Small intestine (tissue), 7 donors: ENCODE results near the gene KAT8. TPM values are rescaled to one million over a fixed set of nuclear protein-coding genes. Genes with fewer than 3 reads are reported as not detected.

Source experiments
- DNase-seq, 2 donors: peaks; one replicate each; pipeline versions ENCODE4 v3.0.0 to v3.0.0-alpha.2; 2013
- FAIRE-seq: peaks from 2 replicates; lab custom pipeline; 2012; peaks lifted over from hg19 to GRCh38; lab: Jason Lieb, UNC
- H3K27ac ChIP-seq, 3 donors: one replicate each; pipeline ENCODE4 v1.5.1; 2013; ENCODE audit warnings: low read length in 2 of 3, mild to moderate bottlenecking in 2 of 3, control low read depth in 1 of 3, inconsistent platforms in 1 of 3, low read depth in 1 of 3, moderate library complexity in 1 of 3
- H3K27me3 ChIP-seq, 3 donors: one replicate each; pipeline ENCODE4 v1.6.1; 2013; ENCODE audit warnings: low read length in 3 of 3, inconsistent platforms in 1 of 3; ENCODE audit not compliant: control insufficient read depth in 3 of 3, insufficient read depth in 3 of 3
- H3K36me3 ChIP-seq, 3 donors: one replicate each; pipeline ENCODE4 v1.6.1; 2013; ENCODE audit warnings: low read length in 3 of 3, inconsistent platforms in 1 of 3, low read depth in 1 of 3, mild to moderate bottlenecking in 1 of 3, moderate library complexity in 1 of 3; ENCODE audit not compliant: control insufficient read depth in 3 of 3, insufficient read depth in 2 of 3
- H3K4me1 ChIP-seq, 3 donors: one replicate each; pipeline ENCODE4 v1.6.1; 2013; ENCODE audit warnings: low read length in 2 of 3, inconsistent platforms in 1 of 3, low read depth in 1 of 3, mild to moderate bottlenecking in 1 of 3, moderate library complexity in 1 of 3; ENCODE audit not compliant: control insufficient read depth in 3 of 3, insufficient read depth in 2 of 3
- H3K4me3 ChIP-seq, 3 donors: one replicate each; pipeline ENCODE4 v1.5.1; 2013; ENCODE audit warnings: low read length in 3 of 3, control low read depth in 1 of 3, inconsistent platforms in 1 of 3, low read depth in 1 of 3, mild to moderate bottlenecking in 1 of 3, moderate library complexity in 1 of 3
- H3K9me3 ChIP-seq, 2 donors: one replicate each; pipeline ENCODE4 v1.6.1; 2013; ENCODE audit warnings: low read depth in 1 of 2, low read length in 1 of 2; ENCODE audit not compliant: control insufficient read depth in 2 of 2, insufficient read depth in 1 of 2
- WGBS, 3 donors: extraction: QIAGEN DNeasy Blood & Tissue Kit; methylation state at CpG; one replicate each; pipeline ENCODE4 v1.1.7; 2013; 5-methylcytosine and 5-hydroxymethylcytosine counted together
- polyA plus RNA-seq, 4 donors: library from polyadenylated mRNA; stranded (reverse) in 3 of 4; unstranded in 1 of 4; fragments of 200-250 nt in 3 of 4; fragments of 120-200 nt in 1 of 4; gene quantifications; one replicate each; pipeline versions ENCODE4 v1.2.1 to v1.2.3, GENCODE V29; 2013
- donor health status: healthy with polysubstance abuse.
- donor health status: control.
- donor health status: control.
- donor health status: Bipolar disorder and iron deficiency.
- donor health status: healthy.

Gene KAT8
- polyA plus RNA-seq, 4 donors = 43.7 to 57.1 (median 44.0) TPM

DNA sequence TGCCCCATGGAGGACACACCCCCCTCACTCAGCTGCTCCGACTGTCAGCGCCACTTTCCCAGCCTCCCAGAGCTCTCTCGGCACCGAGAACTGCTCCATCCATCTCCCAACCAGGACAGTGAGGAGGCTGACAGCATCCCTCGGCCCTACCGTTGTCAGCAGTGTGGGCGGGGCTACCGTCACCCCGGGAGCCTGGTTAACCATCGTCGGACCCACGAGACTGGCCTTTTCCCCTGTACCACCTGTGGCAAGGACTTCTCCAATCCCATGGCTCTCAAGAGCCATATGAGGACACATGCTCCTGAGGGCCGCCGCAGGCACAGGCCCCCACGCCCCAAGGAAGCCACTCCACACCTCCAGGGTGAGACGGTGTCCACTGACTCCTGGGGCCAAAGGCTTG lies 41.1 kb upstream of the KAT8 start:
- 77 to 82% (median 82%) methylated on average over 16 of the region's 16 CpGs for WGBS, 3 donors
- Histone ChIP-seq H3K4me3 (no peak overlapping the region), H3K9me3 (no peaks in the 10 kb centered on the region), H3K4me1 (peaks cover 0 to 7% (median 6%) of the 10 kb centered on the region in 3 donors), H3K36me3 (peaks cover 11 to 54% (median 16%) of the 10 kb centered on the region in 3 donors), H3K27me3 (no peaks in the 10 kb centered on the region), H3K27ac (no peak overlapping the region)
- DNase-seq (no peak), FAIRE-seq (no peak)

DNA sequence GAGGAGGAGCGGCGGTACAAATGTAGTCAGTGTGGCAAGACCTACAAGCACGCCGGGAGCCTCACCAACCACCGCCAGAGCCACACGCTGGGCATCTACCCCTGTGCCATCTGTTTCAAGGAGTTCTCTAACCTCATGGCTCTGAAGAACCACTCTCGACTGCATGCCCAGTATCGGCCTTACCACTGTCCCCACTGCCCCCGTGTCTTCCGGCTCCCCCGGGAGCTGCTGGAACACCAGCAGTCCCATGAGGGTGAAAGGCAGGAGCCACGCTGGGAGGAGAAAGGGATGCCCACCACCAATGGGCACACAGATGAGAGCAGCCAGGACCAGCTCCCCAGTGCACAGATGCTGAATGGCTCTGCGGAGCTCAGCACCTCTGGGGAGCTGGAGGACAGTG lies 40.4 kb upstream of the KAT8 start:
- 97 to 98% (median 97%) methylated on average over 12 to 13 of the region's 13 CpGs for WGBS, 3 donors
- H3K4me1 ChIP-seq = peaks cover 0 to 6% (median 5%) of the 10 kb centered on the region in 3 donors
- peaks cover 14 to 61% (median 16%) of the 10 kb centered on the region in 3 donors for H3K36me3 ChIP-seq
- no peaks in the 10 kb centered on the region for H3K27me3 ChIP-seq
- DNase-seq = no peak
- no peaks in the 10 kb centered on the region for H3K9me3 ChIP-seq
- FAIRE-seq = no peak
- no peak overlapping the region for H3K27ac ChIP-seq
- no peak overlapping the region for H3K4me3 ChIP-seq

DNA sequence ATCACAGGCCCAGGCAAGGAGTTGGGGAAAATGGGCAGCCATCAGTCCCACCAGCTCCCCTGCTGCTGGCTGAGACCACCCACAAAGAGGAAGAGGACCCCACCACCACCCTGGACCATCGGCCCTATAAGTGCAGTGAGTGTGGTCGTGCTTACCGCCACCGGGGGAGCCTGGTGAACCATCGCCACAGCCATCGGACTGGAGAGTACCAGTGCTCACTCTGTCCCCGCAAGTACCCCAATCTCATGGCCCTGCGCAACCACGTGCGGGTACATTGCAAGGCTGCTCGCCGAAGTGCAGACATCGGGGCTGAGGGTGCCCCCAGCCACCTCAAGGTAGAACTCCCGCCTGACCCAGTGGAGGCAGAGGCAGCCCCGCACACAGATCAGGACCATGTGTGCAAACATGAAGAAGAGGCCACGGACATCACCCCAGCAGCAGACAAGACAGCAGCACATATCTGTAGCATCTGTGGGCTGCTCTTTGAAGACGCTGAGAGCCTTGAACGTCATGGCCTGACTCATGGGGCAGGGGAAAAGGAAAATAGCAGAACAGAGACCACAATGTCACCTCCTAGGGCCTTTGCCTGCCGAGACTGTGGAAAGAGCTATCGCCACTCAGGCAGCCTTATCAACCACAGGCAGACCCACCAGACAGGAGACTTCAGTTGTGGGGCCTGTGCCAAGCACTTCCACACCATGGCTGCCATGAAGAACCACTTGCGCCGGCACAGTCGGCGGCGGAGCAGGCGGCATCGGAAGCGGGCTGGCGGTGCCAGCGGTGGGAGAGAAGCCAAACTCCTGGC lies 39.7 kb upstream of the KAT8 start:
- peaks cover 16 to 68% (median 16%) of the 10 kb centered on the region in 3 donors for H3K36me3 ChIP-seq
- no peak overlapping the region for H3K27ac ChIP-seq
- peaks cover 0 to 2% (median 0%) of the 10 kb centered on the region in 3 donors for H3K4me1 ChIP-seq
- no peak overlapping the region for H3K4me3 ChIP-seq
- FAIRE-seq = no peak
- no peaks in the 10 kb centered on the region for H3K9me3 ChIP-seq
- H3K27me3 ChIP-seq = no peaks in the 10 kb centered on the region
- WGBS, 3 donors = 93 to 96% (median 96%) methylated on average over 30 of the region's 30 CpGs
- DNase-seq = no peak

DNA sequence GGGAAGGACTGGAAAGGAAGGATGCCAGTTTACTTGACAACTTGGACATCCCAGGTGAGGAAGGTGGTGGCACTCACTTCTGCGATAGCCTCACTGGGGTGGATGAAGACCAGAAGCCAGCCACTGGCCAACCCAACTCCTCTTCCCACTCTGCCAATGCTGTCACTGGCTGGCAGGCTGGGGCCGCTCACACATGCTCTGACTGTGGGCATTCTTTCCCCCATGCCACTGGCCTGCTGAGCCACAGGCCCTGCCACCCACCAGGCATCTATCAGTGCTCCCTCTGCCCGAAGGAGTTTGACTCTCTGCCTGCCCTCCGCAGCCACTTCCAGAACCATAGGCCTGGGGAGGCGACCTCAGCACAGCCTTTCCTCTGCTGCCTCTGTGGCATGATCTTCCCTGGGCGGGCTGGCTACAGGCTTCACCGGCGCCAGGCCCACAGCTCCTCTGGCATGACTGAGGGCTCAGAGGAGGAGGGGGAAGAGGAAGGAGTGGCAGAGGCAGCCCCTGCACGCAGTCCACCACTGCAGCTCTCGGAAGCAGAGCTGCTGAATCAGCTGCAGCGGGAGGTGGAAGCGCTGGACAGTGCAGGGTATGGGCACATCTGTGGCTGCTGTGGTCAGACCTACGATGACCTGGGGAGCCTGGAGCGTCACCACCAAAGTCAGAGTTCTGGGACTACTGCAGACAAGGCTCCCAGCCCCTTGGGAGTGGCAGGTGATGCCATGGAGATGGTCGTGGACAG lies 38.7 kb upstream of the KAT8 start:
- H3K4me1 ChIP-seq = peaks cover 0 to 2% (median 0%) of the 10 kb centered on the region in 3 donors
- H3K4me3 ChIP-seq = no peak overlapping the region
- H3K27ac ChIP-seq = no peak overlapping the region
- no peaks in the 10 kb centered on the region for H3K9me3 ChIP-seq
- 92 to 94% (median 94%) methylated on average over 15 of the region's 15 CpGs for WGBS, 3 donors
- no peak for DNase-seq
- no peak for FAIRE-seq
- H3K27me3 ChIP-seq = no peaks in the 10 kb centered on the region
- peaks cover 16 to 78% (median 19%) of the 10 kb centered on the region in 3 donors for H3K36me3 ChIP-seq

DNA sequence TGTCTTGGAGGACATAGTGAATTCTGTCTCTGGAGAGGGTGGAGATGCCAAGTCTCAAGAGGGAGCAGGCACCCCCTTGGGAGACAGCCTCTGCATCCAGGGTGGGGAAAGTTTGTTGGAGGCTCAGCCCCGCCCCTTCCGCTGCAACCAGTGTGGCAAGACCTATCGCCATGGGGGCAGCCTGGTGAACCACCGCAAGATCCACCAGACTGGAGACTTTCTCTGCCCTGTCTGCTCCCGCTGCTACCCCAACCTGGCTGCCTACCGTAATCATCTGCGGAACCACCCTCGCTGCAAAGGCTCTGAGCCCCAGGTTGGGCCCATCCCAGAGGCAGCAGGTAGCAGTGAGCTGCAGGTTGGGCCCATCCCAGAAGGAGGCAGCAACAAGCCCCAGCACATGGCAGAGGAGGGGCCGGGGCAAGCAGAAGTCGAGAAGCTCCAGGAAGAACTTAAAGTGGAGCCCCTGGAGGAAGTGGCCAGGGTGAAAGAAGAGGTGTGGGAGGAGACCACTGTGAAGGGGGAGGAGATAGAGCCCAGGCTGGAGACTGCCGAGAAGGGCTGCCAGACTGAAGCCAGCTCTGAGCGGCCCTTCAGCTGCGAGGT lies 38.0 kb upstream of the KAT8 start:
- Histone ChIP-seq H3K9me3 (no peaks in the 10 kb centered on the region), H3K4me1 (peaks cover 0 to 2% (median 0%) of the 10 kb centered on the region in 3 donors), H3K27me3 (no peaks in the 10 kb centered on the region), H3K36me3 (peaks cover 16 to 85% (median 20%) of the 10 kb centered on the region in 3 donors), H3K4me3 (no peak overlapping the region), H3K27ac (no peak overlapping the region)
- no peak for FAIRE-seq
- no peak for DNase-seq
- WGBS, 3 donors = 86 to 95% (median 95%) methylated on average over 13 of the region's 13 CpGs

DNA sequence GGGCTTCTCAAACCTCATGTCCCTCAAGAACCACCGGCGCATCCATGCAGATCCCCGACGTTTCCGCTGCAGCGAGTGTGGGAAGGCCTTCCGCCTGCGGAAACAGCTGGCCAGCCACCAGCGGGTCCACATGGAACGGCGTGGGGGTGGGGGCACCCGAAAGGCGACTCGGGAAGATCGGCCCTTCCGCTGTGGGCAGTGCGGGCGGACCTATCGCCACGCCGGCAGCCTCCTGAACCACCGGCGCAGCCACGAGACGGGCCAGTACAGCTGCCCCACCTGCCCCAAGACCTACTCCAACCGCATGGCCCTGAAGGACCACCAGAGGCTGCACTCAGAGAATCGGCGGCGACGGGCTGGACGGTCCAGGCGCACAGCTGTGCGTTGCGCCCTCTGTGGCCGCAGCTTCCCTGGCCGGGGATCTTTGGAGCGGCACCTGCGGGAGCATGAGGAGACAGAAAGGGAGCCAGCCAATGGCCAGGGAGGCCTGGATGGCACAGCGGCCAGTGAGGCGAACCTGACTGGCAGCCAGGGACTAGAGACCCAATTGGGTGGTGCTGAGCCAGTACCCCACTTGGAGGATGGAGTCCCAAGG lies 37.3 kb upstream of the KAT8 start:
- H3K4me3 ChIP-seq = no peak overlapping the region
- FAIRE-seq = no peak
- H3K36me3 ChIP-seq = peaks cover 16 to 91% (median 22%) of the 10 kb centered on the region in 3 donors
- no peaks in the 10 kb centered on the region for H3K9me3 ChIP-seq
- 96 to 98% (median 97%) methylated on average over 36 to 40 of the region's 40 CpGs for WGBS, 3 donors
- DNase-seq = no peak
- no peaks in the 10 kb centered on the region for H3K27me3 ChIP-seq
- peaks cover 0 to 2% (median 0%) of the 10 kb centered on the region in 3 donors for H3K4me1 ChIP-seq
- no peak overlapping the region for H3K27ac ChIP-seq

DNA sequence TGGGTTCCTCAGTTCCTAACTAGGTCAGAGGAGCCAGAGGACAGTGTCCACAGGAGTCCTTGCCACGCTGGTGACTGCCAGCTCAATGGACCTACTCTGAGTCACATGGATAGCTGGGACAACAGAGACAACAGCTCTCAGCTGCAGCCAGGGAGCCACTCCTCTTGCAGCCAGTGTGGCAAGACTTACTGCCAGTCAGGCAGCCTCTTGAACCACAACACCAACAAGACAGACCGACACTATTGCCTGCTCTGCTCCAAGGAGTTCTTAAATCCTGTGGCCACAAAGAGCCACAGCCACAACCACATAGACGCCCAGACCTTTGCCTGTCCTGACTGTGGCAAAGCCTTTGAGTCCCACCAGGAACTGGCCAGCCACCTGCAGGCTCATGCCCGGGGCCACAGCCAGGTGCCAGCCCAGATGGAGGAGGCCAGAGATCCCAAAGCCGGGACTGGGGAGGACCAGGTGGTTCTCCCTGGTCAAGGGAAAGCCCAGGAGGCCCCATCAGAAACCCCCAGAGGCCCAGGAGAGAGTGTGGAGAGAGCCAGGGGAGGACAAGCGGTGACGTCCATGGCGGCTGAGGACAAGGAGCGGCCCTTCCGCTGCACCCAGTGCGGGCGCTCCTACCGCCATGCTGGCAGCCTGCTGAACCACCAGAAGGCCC lies 36.6 kb upstream of the KAT8 start:
- FAIRE-seq (no peak), DNase-seq (no peak)
- Histone ChIP-seq H3K9me3 (no peaks in the 10 kb centered on the region), H3K36me3 (peaks cover 16 to 96% (median 22%) of the 10 kb centered on the region in 3 donors), H3K27ac (no peak overlapping the region), H3K27me3 (no peaks in the 10 kb centered on the region), H3K4me3 (no peak overlapping the region), H3K4me1 (no peaks in the 10 kb centered on the region)
- WGBS, 3 donors = 91 to 92% (median 92%) methylated on average over 11 to 13 of the region's 13 CpGs
